ENCODE measurements around the gene NRXN3.
A peak's percentile ranks its signal among the peaks of the same experiment; 100 is the strongest.

The NRXN3 gene

GRCh38 chr14:78248501-78249090 lies 78.4 kb downstream of the NRXN3 start:
- DNase-seq: no peak

- no peak for DNase-seq
Measured at GRCh38 chr14:78251308-78251707, 81.1 kb downstream of the NRXN3 start.

GRCh38 chr14:78253986-78254385 lies 83.8 kb downstream of the NRXN3 start:
- no peak for DNase-seq

GRCh38 chr14:78254911-78255461 lies 84.8 kb downstream of the NRXN3 start:
- DNase-seq: no peak

- DNase-seq: no peak
Measured at GRCh38 chr14:78259831-78260230, 89.7 kb downstream of the NRXN3 start.

- DNase-seq: peak in 1 of 2 experiments; percentile 8
Measured at GRCh38 chr14:78278464-78279250, 108.5 kb downstream of the NRXN3 start.

- no peak for DNase-seq
Measured at GRCh38 chr14:78282437-78282836, 112.3 kb downstream of the NRXN3 start.

- no peak for DNase-seq
Measured at GRCh38 chr14:78286210-78286609, 116.0 kb downstream of the NRXN3 start.

- peak; percentile 84 to 87 for DNase-seq
Measured at GRCh38 chr14:78292003-78292402, 121.8 kb downstream of the NRXN3 start.

GRCh38 chr14:78297858-78298257 lies 127.7 kb downstream of the NRXN3 start:
- DNase-seq: no peak

GRCh38 chr14:78298298-78298697 lies 128.1 kb downstream of the NRXN3 start:
- DNase-seq: no peak

GRCh38 chr14:78302841-78303240 lies 132.7 kb downstream of the NRXN3 start:
- DNase-seq: no peak

GRCh38 chr14:78307671-78308070 lies 137.5 kb downstream of the NRXN3 start:
- DNase-seq: no peak

GRCh38 chr14:78308079-78308478 lies 137.9 kb downstream of the NRXN3 start:
- no peak for DNase-seq

GRCh38 chr14:78310272-78310671 lies 140.1 kb downstream of the NRXN3 start:
- DNase-seq: no peak

- DNase-seq: no peak
Measured at GRCh38 chr14:78313499-78313898, 143.3 kb downstream of the NRXN3 start.

- DNase-seq: no peak
Measured at GRCh38 chr14:78314484-78314883, 144.3 kb downstream of the NRXN3 start.

- DNase-seq: no peak
Measured at GRCh38 chr14:78316052-78316451, 145.9 kb downstream of the NRXN3 start.

- no peak for DNase-seq
Measured at GRCh38 chr14:78316786-78317185, 146.6 kb downstream of the NRXN3 start.

GRCh38 chr14:78319406-78319805 lies 149.2 kb downstream of the NRXN3 start:
- no peak for DNase-seq

GRCh38 chr14:78319887-78320635 lies 149.9 kb downstream of the NRXN3 start:
- DNase-seq: no peak

GRCh38 chr14:78324353-78324752 lies 154.2 kb downstream of the NRXN3 start:
- no peak for DNase-seq

- no peak for DNase-seq
Measured at GRCh38 chr14:78325911-78326310, 155.7 kb downstream of the NRXN3 start.
